T follicular helper cell (primary cell): ENCODE results near the gene CYP4F12.

Experiments
- DNase-seq: peaks from one replicate; pipeline ENCODE4 v3.0.0-alpha.2; 2020; ENCODE audit warnings: low read depth

Gene CYP4F12

DNA sequence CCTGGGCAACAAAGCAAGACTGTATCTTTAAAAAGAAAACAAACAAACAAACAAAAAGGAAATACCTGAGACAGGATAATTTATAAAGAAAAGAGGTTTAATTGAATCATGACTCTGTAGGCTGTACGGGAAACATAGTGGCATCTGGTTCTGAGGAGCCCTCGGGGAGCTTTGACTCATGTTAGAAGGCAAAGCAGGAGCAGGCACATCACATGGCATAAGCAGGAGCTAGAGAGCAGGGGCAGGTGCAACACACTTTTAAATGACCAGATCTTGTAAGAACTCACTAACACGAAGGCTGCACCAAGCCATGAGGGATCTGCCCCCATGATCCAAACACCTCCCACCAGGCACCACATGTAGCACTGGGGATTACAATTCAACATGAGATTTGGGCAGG, 41.8 kb downstream of the CYP4F12 start:
- no peak for DNase-seq

DNA sequence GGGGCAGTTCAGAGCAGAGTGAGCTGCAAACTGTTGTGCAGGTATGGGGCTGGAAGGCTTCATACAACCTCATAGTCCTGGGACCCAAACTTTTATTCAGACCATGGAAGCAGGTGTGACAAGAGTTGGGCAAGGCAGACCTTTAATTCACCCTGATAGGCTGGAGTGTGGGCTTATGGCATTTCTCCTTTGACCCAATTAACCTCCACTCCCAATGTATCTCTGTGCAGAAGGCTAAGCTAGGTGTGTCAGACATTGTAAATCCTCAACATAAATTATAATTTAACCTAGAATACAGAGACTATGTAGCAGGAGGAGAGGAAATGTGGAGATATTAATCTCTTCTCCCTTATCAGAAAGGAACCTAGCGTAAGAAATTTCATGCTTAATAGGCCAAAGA, 42.8 kb downstream of the CYP4F12 start:
- DNase-seq: no peak

DNA sequence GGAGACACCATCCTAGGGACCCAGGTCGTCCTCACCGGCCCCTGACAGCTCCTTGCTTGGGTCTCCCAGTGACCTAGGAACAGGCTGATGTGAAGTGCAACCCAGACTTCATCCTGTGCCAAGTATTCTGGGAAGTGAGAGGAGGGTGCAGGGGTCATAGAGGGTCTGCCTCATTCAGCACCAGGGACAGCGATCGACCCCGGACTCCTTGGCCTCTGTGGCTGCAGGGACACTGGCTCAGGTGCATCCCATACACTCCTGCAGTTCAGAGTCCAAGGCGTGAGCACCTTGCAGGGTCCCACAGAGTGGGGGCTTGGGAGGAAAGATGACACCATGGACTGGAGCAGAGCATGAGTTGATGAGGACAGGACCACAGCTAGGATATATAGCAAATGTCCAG, 44.9 kb downstream of the CYP4F12 start:
- DNase-seq: no peak

DNA sequence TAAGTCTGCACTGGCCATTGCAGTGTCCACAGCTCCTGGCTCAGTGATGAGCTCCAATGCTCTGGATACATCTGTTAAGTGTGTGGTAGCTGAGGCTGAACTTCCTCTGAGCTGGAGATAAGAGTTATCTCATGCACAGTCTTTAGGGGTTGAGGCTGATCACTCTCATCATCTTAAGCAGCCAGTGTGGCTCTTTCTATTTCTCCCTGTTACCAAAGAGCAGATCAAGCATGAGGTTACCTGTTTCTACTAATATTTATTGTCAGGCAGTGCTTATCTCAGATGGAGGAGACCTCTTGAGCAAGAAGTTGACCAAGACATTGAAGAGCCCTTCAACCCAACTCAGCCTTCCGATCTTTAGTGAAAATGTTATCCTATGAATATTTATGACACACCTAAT, 48.4 kb downstream of the CYP4F12 start:
- DNase-seq: no peak

DNA sequence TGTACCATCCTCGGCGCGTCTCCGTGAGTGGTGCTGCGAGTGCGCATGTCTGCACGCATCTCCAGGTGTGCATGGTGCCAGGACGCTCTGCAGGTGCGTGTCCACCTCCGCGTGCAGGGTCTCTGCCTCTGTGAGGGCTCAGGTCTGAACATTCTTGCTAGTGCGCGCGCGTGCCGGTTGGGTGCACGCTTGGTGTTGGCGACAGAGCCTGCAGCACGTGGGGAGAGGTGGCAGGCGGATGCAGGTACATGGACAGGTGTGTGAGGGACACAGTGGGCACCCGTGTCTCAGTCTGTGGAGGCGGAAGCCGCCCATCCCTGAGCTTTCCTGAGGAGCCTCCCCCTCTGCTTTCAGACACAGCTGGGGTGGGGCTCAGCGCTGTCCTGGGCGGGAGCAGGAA, 50.1 kb downstream of the CYP4F12 start:
- DNase-seq: no peak

DNA sequence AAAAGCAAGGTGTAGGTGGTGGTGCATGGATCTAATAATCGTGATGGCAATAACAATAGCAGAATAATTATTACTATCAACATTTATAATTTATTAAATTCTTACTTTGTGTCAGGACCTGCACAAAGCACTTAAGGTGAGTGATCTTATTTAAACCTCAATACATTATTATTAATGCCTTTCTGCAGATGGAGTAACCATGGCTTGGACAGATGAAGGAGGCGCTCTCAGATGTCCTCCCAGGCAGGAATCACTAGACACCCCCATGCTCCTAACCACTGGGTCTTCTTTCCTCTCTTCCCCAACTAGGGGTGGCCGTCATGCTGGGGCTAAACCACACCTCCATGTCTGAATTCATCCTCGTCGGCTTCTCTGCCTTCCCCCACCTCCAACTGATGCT, 54.8 kb downstream of the CYP4F12 start, which contains the start of gene OR10H2:
TSS of gene OR10H2 (plus strand) at position 301 of the 400 bp plus-strand sequence. CDS start at position 321, 20 bp downstream.
- DNase-seq: no peak

DNA sequence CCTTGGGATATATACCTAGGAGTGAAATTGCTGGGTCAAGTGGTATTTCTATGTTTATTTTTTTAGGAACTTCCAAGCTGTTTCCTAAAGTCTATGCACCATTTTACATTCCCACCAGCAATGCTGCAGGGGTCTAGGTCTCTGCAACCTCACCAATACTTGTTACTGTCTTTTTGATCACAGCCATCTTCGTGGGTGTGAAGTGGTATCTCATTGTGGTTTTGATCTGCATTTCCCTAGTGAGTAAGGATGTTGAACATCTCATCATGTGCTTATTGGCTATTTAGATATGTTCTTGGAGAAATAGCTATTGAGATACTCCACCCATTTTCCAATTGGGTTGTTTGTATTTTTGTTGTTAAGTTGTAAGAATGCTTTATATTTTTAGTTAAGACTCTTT, 57.7 kb downstream of the CYP4F12 start:
- no peak for DNase-seq

DNA sequence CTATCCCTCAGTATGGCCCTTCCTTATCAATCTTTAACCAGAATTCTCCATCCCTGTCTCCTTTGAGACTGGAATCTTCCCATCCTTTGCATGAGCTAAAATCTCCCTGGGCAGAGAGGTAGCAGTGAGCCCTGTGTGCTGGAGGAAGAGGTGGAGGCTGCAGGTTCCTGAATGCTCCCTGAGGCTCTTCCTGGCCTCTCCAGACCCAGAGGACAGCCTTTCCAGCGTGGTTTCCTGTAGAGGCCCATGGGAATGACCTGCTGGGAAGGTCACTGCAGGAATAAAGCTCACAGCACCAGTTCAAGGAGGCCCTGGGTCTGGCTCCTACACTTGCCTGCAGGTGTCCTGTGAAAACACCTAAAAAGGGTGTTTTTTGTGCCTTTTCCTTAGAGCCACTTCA, 59.5 kb downstream of the CYP4F12 start:
- no peak for DNase-seq

DNA sequence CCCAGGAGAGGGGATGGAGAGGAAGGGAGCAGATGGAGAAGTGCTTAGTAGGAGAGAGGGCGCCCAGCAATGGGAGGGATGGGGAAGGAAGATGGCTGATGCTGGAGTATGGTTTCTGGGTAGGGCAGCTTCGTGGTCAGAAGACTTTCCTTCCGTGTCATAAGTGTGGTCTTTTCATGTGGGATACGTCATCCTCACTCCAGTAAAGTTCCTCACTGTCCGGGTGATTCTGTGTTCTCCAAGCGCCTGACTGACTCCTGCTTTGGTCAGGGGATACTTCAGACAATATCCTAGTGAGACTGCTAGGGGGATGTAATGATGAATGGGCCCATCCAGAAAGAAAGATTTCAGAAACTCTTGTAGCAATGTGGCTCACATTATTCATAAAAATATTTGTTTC, 61.0 kb downstream of the CYP4F12 start:
- DNase-seq: no peak

DNA sequence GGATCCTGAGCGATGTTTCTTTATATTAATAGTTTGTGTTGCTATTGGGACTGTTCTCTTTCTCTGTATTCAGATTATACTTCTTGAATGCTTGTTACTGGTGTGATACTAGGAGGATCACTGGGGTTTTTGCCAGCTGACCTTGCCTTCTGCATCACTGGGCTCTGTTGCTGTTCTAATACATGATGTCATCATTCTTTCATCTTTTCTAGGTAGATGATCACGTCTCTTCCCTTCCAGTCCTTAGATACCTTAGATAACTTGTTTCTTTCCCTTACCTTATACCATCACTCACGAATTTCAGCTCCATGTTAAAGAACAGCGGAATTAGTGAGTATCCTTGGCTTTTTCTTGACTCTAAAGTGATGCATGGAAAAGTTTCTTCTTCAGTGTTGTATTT, 64.8 kb downstream of the CYP4F12 start, which contains the start of gene OR10H3:
TSS of gene OR10H3 (plus strand) at position 264 of the 400 bp plus-strand sequence. CDS start 3,408 bp downstream, outside the sequence.
- DNase-seq: no peak

DNA sequence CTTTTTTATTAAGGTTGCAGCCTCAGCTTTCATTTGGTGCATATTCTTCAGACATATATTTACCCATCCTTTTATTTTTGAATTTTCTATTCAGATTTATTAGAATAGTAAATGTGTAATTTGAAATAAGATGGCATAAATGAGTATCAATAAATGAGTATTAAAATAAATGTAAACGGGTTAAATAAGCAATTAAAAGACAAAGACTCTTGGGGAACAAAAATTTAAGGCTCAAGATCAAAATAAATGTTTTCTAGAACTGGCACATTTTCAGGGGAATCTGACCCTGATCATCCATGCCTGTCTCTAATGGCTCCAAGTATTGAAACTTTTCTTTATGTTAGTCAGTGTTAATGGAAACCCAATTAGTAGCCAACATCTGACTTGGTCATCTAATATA, 67.9 kb downstream of the CYP4F12 start:
- no peak for DNase-seq
